ENCODE results near the gene LIMS1. TPM values are rescaled to one million over a fixed set of nuclear protein-coding genes. Genes with fewer than 3 reads are reported as not detected.

Gene LIMS1
- total RNA-seq, 1 donor: 129 TPM

- Histone ChIP-seq H3K79me2 (ENCODE audit: insufficient read depth, low read length) (peaks cover 91% of the 10 kb centered on the region), H3K36me3 (ENCODE audit: insufficient read depth, low read length) (no peaks in the 10 kb centered on the region), H3K4me3 (ENCODE audit: insufficient read depth, low read length) (no peak overlapping the region), H3K4me2 (ENCODE audit: insufficient read depth, low read length) (no peak overlapping the region), H3K27me3 (ENCODE audit: insufficient read depth, low read length) (no peaks in the 10 kb centered on the region), H2AFZ (ENCODE audit: low read length) (no peak overlapping the region), H3K4me1 (ENCODE audit: insufficient read depth, low read length) (peaks cover 3% of the 10 kb centered on the region), H3K27ac (ENCODE audit: low read depth, low read length) (no peak overlapping the region), H4K20me1 (ENCODE audit: insufficient read depth, low read length) (peaks cover 29% of the 10 kb centered on the region), H3K9me3 (ENCODE audit: low read depth, low read length) (no peaks in the 10 kb centered on the region)
- DNase-seq (ENCODE audit: insufficient read length, low spot score, missing footprints): no peak
- no peak for TF ChIP-seq CTCF (IDR thresholded peaks at IDR 0.05; ENCODE audit: extremely low read depth, low read depth, low read length)
These were observed 26.7 kb downstream of the LIMS1 start for GRCh38 chr2:108560895-108561530.

- Histone ChIP-seq H3K4me1 (ENCODE audit: insufficient read depth, low read length) (peaks cover 3% of the 10 kb centered on the region), H2AFZ (ENCODE audit: low read length) (no peak overlapping the region), H3K4me3 (ENCODE audit: insufficient read depth, low read length) (no peak overlapping the region), H4K20me1 (ENCODE audit: insufficient read depth, low read length) (peaks cover 23% of the 10 kb centered on the region), H3K27me3 (ENCODE audit: insufficient read depth, low read length) (no peaks in the 10 kb centered on the region), H3K4me2 (ENCODE audit: insufficient read depth, low read length) (no peak overlapping the region), H3K36me3 (ENCODE audit: insufficient read depth, low read length) (no peaks in the 10 kb centered on the region), H3K9me3 (ENCODE audit: low read depth, low read length) (no peaks in the 10 kb centered on the region), H3K79me2 (ENCODE audit: insufficient read depth, low read length) (peaks cover 89% of the 10 kb centered on the region), H3K27ac (ENCODE audit: low read depth, low read length) (no peak overlapping the region)
- no peak for DNase-seq (ENCODE audit: insufficient read length, low spot score, missing footprints)
- no peak for TF ChIP-seq CTCF (IDR thresholded peaks at IDR 0.05; ENCODE audit: extremely low read depth, low read depth, low read length)
These were observed 28.0 kb downstream of the LIMS1 start for GRCh38 chr2:108562274-108562673.

GRCh38 chr2:108564510-108564909 is 30.2 kb downstream of the LIMS1 start:
- Histone ChIP-seq H3K9me3 (ENCODE audit: low read depth, low read length) (no peaks in the 10 kb centered on the region), H3K27ac (ENCODE audit: low read depth, low read length) (no peak overlapping the region), H3K4me3 (ENCODE audit: insufficient read depth, low read length) (no peak overlapping the region), H3K4me2 (ENCODE audit: insufficient read depth, low read length) (peak overlapping the region; percentile 20), H3K79me2 (ENCODE audit: insufficient read depth, low read length) (peaks cover 92% of the 10 kb centered on the region), H4K20me1 (ENCODE audit: insufficient read depth, low read length) (peaks cover 23% of the 10 kb centered on the region), H3K27me3 (ENCODE audit: insufficient read depth, low read length) (no peaks in the 10 kb centered on the region), H2AFZ (ENCODE audit: low read length) (no peak overlapping the region), H3K4me1 (ENCODE audit: insufficient read depth, low read length) (peaks cover 3% of the 10 kb centered on the region), H3K36me3 (ENCODE audit: insufficient read depth, low read length) (no peaks in the 10 kb centered on the region)
- no peak for TF ChIP-seq CTCF (IDR thresholded peaks at IDR 0.05; ENCODE audit: extremely low read depth, low read depth, low read length)
- no peak for DNase-seq (ENCODE audit: insufficient read length, low spot score, missing footprints)

GRCh38 chr2:108565778-108566375 is 31.6 kb downstream of the LIMS1 start:
- no peak overlapping the region for H3K4me3 ChIP-seq (ENCODE audit: insufficient read depth, low read length)
- no peak for DNase-seq (ENCODE audit: insufficient read length, low spot score, missing footprints)
- H3K36me3 ChIP-seq (ENCODE audit: insufficient read depth, low read length): no peaks in the 10 kb centered on the region
- no peak overlapping the region for H3K27ac ChIP-seq (ENCODE audit: low read depth, low read length)
- H3K79me2 ChIP-seq (ENCODE audit: insufficient read depth, low read length): peaks cover 92% of the 10 kb centered on the region
- H3K4me2 ChIP-seq (ENCODE audit: insufficient read depth, low read length): no peak overlapping the region
- H3K27me3 ChIP-seq (ENCODE audit: insufficient read depth, low read length): no peaks in the 10 kb centered on the region
- H4K20me1 ChIP-seq (ENCODE audit: insufficient read depth, low read length): peaks cover 20% of the 10 kb centered on the region
- TF ChIP-seq CTCF (IDR thresholded peaks at IDR 0.05; ENCODE audit: extremely low read depth, low read depth, low read length): no peak
- H2AFZ ChIP-seq (ENCODE audit: low read length): no peak overlapping the region
- H3K9me3 ChIP-seq (ENCODE audit: low read depth, low read length): no peaks in the 10 kb centered on the region
- H3K4me1 ChIP-seq (ENCODE audit: insufficient read depth, low read length): peaks cover 10% of the 10 kb centered on the region

Measured in osteoblast (primary cell).